Osteocyte (in vitro differentiated cells): Measurements from ENCODE around the gene ASCL1. TPM values are rescaled to one million over a fixed set of nuclear protein-coding genes. Genes with fewer than 3 reads are reported as not detected.

Source experiments
- DNase-seq: peaks from one replicate; pipeline ENCODE4 v3.0.0; 2021; ENCODE audit warnings: mixed read lengths; ENCODE audit not compliant: unreplicated experiment; ENCODE audit errors: extremely low spot score
- H3K27ac Mint-ChIP-seq: one replicate; pipeline ENCODE4 v1.8.0; 2021; ENCODE audit warnings: mild to moderate bottlenecking, mixed read lengths; ENCODE audit not compliant: unreplicated experiment
- H3K27me3 Mint-ChIP-seq: one replicate; pipeline ENCODE4 v1.8.0; 2021; ENCODE audit warnings: mixed read lengths; ENCODE audit not compliant: unreplicated experiment
- H3K36me3 Mint-ChIP-seq: one replicate; pipeline ENCODE4 v1.8.0; 2021; ENCODE audit warnings: mixed read lengths; ENCODE audit not compliant: unreplicated experiment
- H3K4me1 Mint-ChIP-seq: one replicate; pipeline ENCODE4 v1.8.0; 2021; ENCODE audit warnings: mixed read lengths; ENCODE audit not compliant: unreplicated experiment
- H3K4me3 Mint-ChIP-seq: one replicate; pipeline ENCODE4 v1.8.0; 2021; ENCODE audit warnings: mild to moderate bottlenecking, moderate library complexity, mixed read lengths; ENCODE audit not compliant: unreplicated experiment
- H3K9me3 Mint-ChIP-seq: one replicate; pipeline ENCODE4 v1.8.0; 2021; ENCODE audit warnings: mixed read lengths; ENCODE audit not compliant: unreplicated experiment
- total RNA-seq: library from RNA; stranded (reverse); gene quantifications from 2 replicates; pipeline ENCODE4 v1.2.1, GENCODE V29; 2021
- TF ChIP-seq, protein P1 (sequence below): fragments of 200-600 bp; sonication (generic); IDR thresholded peaks from 2 replicates; pipeline ENCODE4 v1.5.0; 2021; ENCODE audit warnings: antibody characterized with exemption, mild to moderate bottlenecking, moderate library complexity

The ASCL1 gene
- total RNA-seq, 1 donor from 2014 or later, result not detected

DNA sequence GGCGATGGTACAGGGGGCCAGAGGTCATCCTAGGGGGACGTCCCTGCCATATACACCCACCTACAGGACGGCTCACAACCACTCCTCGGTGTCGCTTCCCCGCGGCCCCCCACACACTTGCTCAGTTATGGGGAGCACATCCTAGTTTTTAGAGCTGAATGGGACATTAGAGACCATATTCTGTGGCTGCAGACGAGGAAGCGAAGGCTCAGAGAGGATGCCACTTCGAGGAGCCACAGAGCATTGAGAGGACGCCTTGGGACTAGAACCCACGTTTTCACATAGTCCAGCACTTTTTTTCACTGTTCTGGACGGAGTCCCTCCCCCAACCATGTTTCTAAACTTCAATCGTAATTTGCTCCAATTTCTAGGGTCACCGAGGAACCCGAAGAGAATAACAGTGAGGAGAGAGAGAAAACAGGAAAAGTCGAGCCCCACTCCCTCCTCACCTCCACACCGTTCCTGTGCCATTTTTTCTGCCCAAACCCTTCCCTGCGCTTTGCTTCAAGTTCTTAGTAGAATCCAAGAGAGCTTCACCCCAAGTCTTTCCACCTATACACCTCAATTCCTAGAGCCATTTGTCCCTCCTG lies 641 bp upstream of the ASCL1 start:
- H3K36me3 Mint-ChIP-seq, result no peaks in the 10 kb centered on the region

DNA sequence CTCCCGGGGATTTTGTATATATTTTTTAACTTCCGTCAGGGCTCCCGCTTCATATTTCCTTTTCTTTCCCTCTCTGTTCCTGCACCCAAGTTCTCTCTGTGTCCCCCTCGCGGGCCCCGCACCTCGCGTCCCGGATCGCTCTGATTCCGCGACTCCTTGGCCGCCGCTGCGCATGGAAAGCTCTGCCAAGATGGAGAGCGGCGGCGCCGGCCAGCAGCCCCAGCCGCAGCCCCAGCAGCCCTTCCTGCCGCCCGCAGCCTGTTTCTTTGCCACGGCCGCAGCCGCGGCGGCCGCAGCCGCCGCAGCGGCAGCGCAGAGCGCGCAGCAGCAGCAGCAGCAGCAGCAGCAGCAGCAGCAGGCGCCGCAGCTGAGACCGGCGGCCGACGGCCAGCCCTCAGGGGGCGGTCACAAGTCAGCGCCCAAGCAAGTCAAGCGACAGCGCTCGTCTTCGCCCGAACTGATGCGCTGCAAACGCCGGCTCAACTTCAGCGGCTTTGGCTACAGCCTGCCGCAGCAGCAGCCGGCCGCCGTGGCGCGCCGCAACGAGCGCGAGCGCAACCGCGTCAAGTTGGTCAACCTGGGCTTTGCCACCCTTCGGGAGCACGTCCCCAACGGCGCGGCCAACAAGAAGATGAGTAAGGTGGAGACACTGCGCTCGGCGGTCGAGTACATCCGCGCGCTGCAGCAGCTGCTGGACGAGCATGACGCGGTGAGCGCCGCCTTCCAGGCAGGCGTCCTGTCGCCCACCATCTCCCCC lies 777 bp downstream of the ASCL1 start:
- Mint-ChIP-seq H3K4me1 (peaks cover 18% of the 10 kb centered on the region), H3K27ac (no peak overlapping the region), H3K36me3 (no peaks in the 10 kb centered on the region), H3K4me3 (peak overlapping the region; percentile 82), H3K27me3 (peaks cover 90% of the 10 kb centered on the region), H3K9me3 (no peaks in the 10 kb centered on the region)
- TF ChIP-seq, protein P1, sequence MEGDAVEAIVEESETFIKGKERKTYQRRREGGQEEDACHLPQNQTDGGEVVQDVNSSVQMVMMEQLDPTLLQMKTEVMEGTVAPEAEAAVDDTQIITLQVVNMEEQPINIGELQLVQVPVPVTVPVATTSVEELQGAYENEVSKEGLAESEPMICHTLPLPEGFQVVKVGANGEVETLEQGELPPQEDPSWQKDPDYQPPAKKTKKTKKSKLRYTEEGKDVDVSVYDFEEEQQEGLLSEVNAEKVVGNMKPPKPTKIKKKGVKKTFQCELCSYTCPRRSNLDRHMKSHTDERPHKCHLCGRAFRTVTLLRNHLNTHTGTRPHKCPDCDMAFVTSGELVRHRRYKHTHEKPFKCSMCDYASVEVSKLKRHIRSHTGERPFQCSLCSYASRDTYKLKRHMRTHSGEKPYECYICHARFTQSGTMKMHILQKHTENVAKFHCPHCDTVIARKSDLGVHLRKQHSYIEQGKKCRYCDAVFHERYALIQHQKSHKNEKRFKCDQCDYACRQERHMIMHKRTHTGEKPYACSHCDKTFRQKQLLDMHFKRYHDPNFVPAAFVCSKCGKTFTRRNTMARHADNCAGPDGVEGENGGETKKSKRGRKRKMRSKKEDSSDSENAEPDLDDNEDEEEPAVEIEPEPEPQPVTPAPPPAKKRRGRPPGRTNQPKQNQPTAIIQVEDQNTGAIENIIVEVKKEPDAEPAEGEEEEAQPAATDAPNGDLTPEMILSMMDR, result no peak
- no peak for DNase-seq

More for the DNA sequence above, 641 bp upstream of the ASCL1 start:
- H3K4me1 Mint-ChIP-seq, result peaks cover 14% of the 10 kb centered on the region
- H3K27ac Mint-ChIP-seq, result no peak overlapping the region
- no peaks in the 10 kb centered on the region for H3K9me3 Mint-ChIP-seq
- H3K4me3 Mint-ChIP-seq, result peak overlapping the region; percentile 48
- DNase-seq, result no peak
- TF ChIP-seq, protein P1, result no peak
- H3K27me3 Mint-ChIP-seq, result peaks cover 84% of the 10 kb centered on the region

DNA sequence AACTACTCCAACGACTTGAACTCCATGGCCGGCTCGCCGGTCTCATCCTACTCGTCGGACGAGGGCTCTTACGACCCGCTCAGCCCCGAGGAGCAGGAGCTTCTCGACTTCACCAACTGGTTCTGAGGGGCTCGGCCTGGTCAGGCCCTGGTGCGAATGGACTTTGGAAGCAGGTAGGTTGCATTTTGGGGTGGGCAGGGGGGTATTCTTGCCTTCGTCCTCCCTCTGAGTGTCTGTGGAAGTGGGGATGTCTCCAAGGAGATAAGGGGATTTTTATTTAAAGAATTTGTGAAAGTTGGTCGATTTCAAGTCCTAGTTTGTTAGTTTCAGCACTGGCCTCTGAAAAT lies 1.3 kb downstream of the ASCL1 start:
- Mint-ChIP-seq H3K27me3 (peaks cover 90% of the 10 kb centered on the region), H3K9me3 (no peaks in the 10 kb centered on the region), H3K27ac (no peak overlapping the region), H3K4me1 (peaks cover 18% of the 10 kb centered on the region), H3K4me3 (peak overlapping the region; percentile 48), H3K36me3 (no peaks in the 10 kb centered on the region)
- DNase-seq, result no peak
- TF ChIP-seq, protein P1, result no peak

DNA sequence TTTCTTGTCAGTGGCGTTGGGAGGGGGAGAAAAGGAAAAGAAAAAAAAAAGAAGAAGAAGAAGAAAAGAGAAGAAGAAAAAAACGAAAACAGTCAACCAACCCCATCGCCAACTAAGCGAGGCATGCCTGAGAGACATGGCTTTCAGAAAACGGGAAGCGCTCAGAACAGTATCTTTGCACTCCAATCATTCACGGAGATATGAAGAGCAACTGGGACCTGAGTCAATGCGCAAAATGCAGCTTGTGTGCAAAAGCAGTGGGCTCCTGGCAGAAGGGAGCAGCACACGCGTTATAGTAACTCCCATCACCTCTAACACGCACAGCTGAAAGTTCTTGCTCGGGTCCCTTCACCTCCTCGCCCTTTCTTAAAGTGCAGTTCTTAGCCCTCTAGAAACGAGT lies 1.9 kb downstream of the ASCL1 start:
- no peak for DNase-seq
- H3K4me3 Mint-ChIP-seq, result no peak overlapping the region
- no peaks in the 10 kb centered on the region for H3K36me3 Mint-ChIP-seq
- no peak overlapping the region for H3K27ac Mint-ChIP-seq
- peaks cover 18% of the 10 kb centered on the region for H3K4me1 Mint-ChIP-seq
- TF ChIP-seq, protein P1, result no peak
- H3K27me3 Mint-ChIP-seq, result peaks cover 90% of the 10 kb centered on the region
- no peaks in the 10 kb centered on the region for H3K9me3 Mint-ChIP-seq

DNA sequence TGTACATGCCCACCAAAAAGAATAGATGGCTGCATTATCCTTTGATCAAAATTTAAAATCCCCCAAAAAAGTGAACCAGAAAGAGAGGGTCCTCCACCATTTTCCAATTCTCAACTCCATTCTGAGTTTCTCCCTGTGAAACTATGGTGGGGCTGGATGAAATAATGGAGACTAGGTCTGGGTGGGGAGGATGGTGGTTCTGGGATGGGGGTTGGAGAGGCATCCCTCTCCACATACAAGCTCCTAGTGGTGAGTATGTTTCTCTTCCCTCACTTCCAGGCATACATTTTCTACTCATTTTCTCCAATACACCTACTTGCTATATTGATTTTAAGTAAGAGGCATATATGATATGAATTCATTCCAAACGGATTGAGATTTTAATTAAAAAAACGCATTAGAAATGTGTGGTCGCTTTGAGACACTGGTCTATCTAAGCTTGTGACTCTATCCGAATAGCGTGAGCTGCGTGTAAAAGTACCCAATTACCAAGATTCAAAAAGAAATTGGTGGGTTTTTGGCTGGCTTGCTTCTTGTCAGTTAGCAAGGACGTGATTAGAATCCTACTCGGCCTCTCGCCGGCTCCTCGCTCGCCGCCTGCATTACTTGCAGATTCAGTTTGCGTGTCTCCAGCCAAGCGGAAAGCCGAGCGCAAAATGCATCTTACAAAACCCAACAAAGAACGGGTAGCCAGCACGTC lies 3.4 kb downstream of the ASCL1 start:
- DNase-seq, result no peak
- no peaks in the 10 kb centered on the region for H3K36me3 Mint-ChIP-seq
- H3K4me1 Mint-ChIP-seq, result peaks cover 20% of the 10 kb centered on the region
- TF ChIP-seq, protein P1, result no peak
- H3K27me3 Mint-ChIP-seq, result peaks cover 91% of the 10 kb centered on the region
- H3K9me3 Mint-ChIP-seq, result no peaks in the 10 kb centered on the region
- no peak overlapping the region for H3K4me3 Mint-ChIP-seq
- no peak overlapping the region for H3K27ac Mint-ChIP-seq
